ENCODE results near the gene INSR. TPM values are rescaled to one million over a fixed set of nuclear protein-coding genes. Genes with fewer than 3 reads are reported as not detected.

The INSR gene
- total RNA-seq, 1 experiment from 2014 or later: 35.9 TPM

- POLR2A ChIA-PET: no interaction called here
- CTCF ChIA-PET: no interaction called here
Observed at GRCh38 chr19:7226739-7227138, 67.5 kb downstream of the INSR start.

GRCh38 chr19:7225741-7226140 lies 68.5 kb downstream of the INSR start:
- H3K9me3 Mint-ChIP-seq: no peaks in the 10 kb centered on the region
- peaks cover 14% of the 10 kb centered on the region for H3K4me1 Mint-ChIP-seq
- TF ChIP-seq ZMAT4 (CRISPR knock-in tag; IDR thresholded peaks at IDR 0.05) (no peak), EMX1 (CRISPR knock-in tag; IDR thresholded peaks at IDR 0.05) (no peak), PRDM15 (CRISPR knock-in tag; IDR thresholded peaks at IDR 0.05) (no peak), USF1 (CRISPR knock-in tag; IDR thresholded peaks at IDR 0.05) (no peak), CTCF (IDR thresholded peaks at IDR 0.05) (no peak), ZNF138 (CRISPR knock-in tag; conservative IDR thresholded peaks at IDR 0.05) (no peak), AR (CRISPR knock-in tag; IDR thresholded peaks at IDR 0.05) (no peak), TEAD4 (CRISPR knock-in tag; IDR thresholded peaks at IDR 0.05) (no peak), TEAD1 (CRISPR knock-in tag; IDR thresholded peaks at IDR 0.05) (no peak), ZNF121 (CRISPR knock-in tag; IDR thresholded peaks at IDR 0.05) (no peak), NFE2L1 (CRISPR knock-in tag; IDR thresholded peaks at IDR 0.05) (no peak), ATF1 (CRISPR knock-in tag; IDR thresholded peaks at IDR 0.05) (no peak), PRRX2 (CRISPR knock-in tag; IDR thresholded peaks at IDR 0.05) (no peak)
- no peak overlapping the region for H3K4me3 Mint-ChIP-seq
- H3K27me3 Mint-ChIP-seq (ENCODE audit: low read depth): no peaks in the 10 kb centered on the region
- CTCF ChIA-PET: no interaction called here
- POLR2A ChIA-PET: no interaction called here
- no peak overlapping the region for H3K27ac Mint-ChIP-seq
- ATAC-seq (no peak), DNase-seq (ENCODE audit: low spot score) (no peak)
- H3K36me3 Mint-ChIP-seq: no peaks in the 10 kb centered on the region

More at GRCh38 chr19:7226739-7227138, 67.5 kb downstream of the INSR start:
- peaks cover 14% of the 10 kb centered on the region for H3K4me1 Mint-ChIP-seq
- H3K27me3 Mint-ChIP-seq (ENCODE audit: low read depth): no peaks in the 10 kb centered on the region
- no peak for DNase-seq (ENCODE audit: low spot score)
- TF ChIP-seq ZNF396 (CRISPR knock-in tag; IDR thresholded peaks at IDR 0.05; ENCODE audit: borderline replicate concordance): no peak
- TF ChIP-seq TP53 (CRISPR knock-in tag; IDR thresholded peaks at IDR 0.05): no peak
- no peak for TF ChIP-seq TCF7 (CRISPR knock-in tag; IDR thresholded peaks at IDR 0.05; ENCODE audit: low read depth)
- TF ChIP-seq NR2C2 (CRISPR knock-in tag; IDR thresholded peaks at IDR 0.05): no peak
- H3K36me3 Mint-ChIP-seq: no peaks in the 10 kb centered on the region
- H3K4me3 Mint-ChIP-seq: no peak overlapping the region
- H3K9me3 Mint-ChIP-seq: no peaks in the 10 kb centered on the region
- ATAC-seq: no peak
- no peak overlapping the region for H3K27ac Mint-ChIP-seq

Data from WTC11 (cell line).